ELR (cell line): ENCODE results near the gene PRDM12.

Source experiments
- DNase-seq: peaks from one replicate; pipeline ENCODE4 v3.0.0-alpha.2; 2015; ENCODE audit warnings: low read depth

PRDM12 gene

DNA sequence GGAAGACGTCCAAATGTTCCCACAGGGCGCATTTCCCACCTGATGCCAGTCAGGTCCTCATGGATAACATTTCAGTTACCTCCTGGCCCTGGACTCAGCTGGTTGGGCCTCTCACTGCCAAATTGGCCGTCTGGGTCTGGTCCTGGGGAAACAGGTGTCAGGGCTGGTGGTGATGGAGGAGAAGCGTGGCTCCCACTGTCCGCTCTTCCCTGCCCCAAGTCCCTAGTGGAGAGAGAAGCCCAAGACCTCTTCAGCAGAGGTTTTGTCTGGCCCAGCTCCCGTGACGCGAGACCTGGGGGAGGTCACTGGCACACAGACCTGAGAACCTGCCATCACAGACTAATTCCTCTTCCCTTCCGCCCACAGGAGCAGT, 27.8 kb upstream of the PRDM12 start:
- no peak for DNase-seq

DNA sequence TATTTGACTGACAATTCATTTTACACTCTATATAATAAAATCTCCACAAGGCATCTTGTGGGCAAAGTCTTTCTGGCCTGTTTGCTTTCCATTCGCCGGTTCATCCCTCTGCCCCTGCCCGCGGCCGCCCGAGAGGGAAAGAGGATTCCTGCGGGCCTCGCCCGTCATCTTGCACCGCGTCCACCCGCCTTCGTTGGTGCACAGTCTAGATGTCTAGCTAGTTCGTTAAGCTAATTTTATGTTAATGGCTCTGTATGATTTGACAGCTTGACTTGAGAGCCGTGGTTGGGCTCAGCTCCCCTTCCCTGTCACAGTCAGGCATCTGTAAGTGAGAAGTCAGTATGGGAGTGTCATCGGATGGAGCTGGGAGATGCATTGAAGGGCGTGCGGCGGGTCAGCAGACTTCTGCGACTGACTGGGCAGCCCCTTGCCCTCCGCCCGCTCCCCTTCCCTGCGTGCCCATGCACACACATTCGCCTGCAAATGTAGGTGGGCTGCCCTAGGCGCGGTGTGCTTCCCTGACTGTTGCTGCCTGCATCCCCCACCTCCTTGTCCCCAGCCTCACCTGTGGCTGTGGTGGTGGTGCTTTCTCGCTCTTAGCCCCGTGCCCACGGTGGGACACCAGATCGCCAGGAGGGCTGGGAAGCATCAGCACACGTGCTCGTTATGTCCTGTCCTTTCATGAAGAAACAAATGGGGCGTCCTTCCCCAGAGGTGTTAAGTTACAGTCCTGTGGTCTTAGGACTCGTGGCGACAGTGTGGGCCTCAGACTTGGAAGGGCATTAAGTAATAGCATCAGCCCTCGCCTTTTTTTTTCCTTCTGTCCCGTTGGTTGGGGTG, 25.9 kb upstream of the PRDM12 start:
- no peak for DNase-seq

DNA sequence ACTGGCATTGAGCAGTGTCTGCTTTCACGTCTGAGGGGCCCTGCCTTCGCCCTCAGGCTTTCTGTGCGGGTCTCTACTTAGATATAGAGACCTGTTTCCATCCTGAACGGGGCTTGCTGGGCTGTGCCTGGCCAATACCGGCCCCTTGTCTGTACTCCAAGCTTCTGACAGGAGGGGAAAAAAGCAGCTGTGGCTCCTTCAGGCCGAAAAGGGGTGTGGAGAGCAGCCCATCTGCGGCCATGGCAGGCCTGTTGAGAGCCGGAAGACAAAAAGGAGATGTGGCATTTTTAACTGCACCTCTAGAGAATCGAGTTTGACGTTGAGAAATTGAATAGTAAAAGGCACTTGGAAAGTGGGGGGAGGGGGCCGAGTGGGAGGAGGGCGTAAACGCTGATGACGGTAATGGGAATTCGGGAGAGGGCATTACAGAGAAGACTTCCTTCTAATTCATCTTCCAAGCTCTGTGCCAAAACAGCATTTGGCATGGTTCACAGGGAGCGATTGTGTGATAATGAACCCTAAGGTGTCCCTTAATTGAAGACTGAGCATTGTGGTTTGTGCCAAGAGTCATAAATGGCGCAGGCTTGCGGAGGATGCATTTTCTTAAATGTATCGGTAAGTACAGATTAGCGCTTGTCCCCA, 25.1 kb upstream of the PRDM12 start:
- no peak for DNase-seq

DNA sequence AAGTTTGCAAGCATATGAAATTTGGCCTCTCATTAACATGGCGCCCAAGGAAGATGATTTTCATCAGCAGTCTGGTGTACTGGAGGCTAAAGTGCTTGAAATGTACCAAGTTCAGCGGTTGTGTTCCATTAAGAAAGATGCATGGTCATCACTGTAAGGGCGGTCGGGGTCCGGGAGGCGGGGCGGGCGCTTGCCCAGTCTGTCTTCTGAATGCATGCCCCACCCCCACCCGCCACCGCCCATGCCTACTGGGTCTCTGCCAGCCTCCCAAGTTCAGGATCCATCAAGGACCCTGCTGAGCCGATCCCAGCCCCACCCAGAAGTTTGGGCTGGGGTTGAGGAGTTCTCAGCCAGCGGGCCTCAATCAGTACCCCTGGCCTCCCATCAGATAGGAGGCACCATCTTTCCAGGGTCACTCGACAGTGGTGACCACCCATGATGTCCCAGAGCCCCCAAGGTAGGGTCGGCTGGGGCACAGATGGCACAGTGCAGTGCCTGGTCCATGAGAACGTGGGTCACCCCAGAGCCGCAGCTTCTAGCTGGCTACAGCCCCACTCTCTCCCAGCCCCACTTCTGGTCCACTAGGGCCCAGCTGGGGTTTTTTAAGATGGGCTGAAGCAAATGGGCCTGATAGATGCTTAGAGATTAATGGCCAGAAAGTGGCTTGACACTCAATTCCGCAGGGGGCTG, 24.4 kb upstream of the PRDM12 start:
- no peak for DNase-seq

DNA sequence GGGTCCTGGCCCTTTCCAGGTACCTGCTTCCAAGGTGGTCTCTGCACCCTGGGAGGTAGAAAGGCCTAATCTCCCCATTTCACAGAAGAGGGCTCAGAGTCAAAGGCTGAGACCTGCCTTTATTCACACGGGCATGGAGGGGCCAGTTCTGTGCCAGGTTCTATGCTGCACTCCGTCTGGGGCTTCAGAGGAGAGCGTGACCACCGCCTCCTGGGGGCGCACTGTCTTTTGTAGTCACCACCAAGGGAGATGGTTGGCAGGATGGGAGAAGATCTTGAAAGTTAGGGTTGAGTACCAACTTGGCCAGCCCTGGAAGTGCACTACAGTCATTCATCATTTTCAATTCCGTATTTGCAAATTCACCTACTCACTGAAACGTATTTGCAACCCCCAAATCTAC, 23.7 kb upstream of the PRDM12 start:
- no peak for DNase-seq

DNA sequence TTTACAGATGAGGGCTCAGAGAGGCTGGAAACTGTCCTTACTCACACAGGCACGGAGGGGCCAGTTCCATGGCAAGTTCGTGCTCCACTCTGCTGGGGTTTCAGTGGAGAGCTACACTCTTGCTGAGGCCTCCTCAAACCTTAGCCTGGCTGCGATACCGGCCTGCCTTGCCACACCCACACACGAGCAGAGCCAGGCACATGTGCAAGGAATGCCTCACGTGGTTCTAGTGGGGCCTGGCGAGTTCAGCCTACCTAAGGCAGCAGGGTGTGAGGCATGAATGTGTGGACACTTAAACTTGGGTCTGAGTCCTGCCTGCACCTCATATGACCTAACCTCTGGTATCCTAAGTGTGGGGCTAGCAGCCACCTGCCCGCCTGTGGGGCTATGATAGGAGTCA, 21.5 kb upstream of the PRDM12 start:
- no peak for DNase-seq

DNA sequence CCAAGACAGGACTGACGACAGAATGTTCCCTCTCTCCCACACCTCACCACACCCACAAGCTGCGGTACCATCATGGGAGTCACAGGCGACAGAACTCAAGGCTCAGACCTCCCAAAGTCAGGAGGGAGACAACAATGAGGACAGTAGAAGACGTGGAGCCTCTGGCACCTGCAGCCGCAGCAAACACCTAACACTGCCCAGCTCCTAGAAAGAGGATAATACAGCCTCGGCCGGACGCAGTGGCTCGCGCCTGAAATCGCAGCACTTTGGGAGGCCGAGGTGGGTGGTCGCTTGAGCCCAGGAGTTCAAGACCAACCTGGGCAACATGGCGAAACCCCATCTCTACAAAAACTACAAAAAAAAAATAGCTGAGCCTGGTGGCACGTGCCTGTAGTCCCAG, 13.2 kb upstream of the PRDM12 start:
- DNase-seq: no peak

DNA sequence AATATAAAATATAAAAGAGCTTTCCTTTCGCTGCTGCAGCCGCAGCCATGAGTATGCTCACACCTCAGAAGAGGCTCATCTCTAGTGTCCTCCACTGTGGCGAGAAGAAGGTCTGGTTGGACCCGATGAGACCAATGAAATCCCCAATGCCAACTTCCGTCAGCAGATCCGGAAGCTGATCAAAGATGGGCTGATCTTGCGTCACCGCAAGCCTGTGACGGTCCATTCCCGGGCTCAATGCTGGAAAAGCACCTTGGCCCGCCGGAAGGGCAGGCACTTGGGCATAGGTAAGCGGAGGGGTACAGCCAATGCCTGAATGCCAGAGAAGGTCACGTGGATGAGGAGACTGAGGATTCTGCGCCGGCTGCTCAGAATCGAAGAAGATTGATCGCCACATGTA, 12.6 kb upstream of the PRDM12 start:
- DNase-seq: no peak

DNA sequence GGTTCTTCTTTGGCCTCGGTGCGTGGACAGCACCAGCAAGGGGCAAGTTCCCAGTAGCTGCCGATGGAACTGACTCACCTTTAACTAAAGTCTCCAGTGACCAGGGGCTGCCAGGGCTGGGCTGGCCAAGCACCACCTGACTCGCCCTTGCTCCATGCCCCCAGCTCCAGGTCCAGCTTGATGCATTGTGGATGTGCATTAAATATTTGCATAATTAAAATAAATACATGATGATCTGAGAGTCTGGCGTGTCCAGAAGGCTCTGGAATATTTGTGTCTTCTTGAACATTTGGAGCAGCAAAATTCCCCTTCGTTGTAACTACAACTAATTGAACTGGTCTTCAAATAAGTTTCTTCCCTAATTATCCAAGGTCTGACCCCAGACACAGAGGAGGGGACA, 9.5 kb upstream of the PRDM12 start:
- no peak for DNase-seq

DNA sequence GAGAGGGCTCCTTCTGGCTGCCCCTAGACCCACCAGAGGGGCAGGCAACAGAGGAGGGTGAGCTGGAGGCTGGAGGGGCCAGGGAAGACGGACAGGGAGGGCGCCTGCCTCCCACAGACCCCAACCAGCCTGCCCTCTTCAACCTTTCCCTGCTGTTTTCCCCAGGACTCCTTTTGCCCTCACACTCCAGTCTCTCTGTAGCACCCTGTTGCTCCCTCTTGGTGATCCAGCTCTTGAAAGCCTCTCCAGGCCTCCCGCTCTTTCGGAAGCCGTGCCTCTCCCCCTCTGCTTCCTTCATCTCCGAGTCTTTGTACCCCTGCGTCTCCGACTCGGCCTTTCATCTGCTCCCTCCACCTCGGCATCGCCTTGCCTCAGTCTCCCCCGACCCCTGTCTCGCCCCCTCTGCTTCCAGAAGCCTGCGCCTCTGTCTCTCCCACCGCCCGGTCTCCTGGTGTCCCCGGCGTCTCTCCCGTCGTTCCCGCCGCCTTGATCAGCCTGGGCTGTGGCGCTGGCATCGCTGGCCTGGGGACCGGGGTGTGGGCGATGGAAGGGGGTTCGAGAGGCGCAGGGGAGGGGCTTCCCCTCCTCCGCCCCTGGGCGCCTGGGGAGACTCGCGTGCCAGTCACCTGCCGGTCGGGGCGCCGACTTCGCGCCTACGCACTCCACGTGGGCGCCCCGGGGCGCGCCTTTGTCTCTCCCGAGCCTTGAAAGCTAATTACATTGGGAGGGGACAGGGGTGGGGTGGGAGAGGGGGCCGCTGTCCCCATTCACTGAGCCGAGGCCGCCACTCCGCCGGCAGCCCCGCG, 5.3 kb upstream of the PRDM12 start:
- DNase-seq: no peak

DNA sequence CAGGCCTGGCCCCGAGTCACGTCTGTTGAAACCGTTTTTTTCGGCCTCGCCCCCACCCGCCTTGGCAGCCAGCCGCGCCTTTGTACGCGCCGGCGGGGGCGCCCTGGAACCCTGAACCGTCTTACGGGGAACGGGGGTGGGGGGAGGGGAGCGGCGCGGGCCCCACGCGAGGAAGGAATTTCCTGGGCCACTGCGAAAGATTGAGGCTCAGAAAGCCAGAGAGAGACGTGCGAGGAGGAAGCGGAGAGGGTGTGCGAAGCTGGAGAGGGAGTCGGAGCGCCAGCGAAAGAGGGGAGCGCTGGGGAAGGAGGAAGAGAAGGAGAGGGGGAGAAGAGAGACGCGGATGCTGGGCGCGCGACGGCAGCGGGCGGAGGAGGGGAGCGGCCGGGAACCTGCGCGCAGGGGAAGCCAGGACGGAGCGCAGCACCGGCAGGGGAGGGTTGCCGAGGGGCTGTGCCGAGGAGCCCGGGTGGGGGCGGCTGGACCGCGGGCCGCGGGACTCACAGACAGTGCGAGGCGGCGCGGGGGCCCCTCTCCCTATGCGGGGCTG, 4.6 kb upstream of the PRDM12 start:
- DNase-seq: no peak

DNA sequence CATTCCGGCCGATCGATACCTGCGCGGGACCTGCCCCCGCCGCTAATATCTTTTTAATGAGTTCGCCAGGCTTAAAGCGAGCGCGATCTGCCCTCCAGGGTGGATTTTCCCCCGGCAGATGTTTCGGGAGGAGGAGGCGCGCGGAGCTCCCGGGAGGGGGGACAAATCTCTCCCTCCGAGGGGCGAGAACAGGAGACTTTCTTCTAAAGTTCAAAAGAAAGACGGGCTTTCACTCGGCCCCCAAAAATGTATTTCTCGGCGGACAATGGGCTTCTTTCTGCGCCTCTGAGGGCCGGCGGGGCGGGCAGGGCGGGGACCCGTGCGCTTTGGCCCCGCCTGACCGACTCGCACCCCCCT, 4.1 kb upstream of the PRDM12 start:
- no peak for DNase-seq

DNA sequence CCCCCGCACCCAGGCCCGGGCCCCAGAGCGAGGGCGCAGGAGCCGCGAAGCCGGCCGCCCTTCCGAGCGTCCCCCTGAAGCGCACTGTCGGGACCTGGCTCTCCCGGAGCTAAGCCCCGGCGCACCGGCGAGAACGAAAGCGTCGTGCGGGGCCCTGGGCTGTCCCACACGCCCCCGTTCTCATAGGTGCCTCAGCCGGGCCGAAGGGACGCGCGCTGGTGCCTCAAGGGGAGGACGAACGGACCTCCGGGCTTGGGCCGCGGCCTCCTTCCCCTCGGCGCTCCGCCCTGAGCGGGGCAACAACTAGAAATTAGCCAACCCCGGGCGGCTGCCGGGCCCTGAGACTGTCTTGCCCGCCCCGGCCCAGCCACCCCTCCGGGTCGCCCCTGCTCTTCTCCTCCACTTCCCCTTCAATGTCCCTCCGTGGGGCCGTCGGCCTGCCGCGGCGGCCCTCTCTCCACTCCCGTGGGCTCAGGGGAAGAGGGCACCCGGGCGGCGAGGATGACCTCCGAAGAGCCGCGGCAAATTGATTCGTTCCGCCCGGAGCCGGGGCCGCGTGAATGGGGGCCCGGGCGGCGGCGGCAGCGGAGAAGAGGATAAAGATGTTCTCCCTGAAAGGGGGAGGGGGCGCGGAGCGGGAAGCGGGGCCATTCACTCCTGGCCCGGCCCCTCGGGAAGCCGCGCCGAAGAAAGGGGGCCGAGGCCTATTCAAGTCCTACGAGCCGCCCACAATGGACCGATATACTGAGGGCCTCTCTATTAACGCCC, 3.5 kb upstream of the PRDM12 start:
- DNase-seq: peak; percentile 19

DNA sequence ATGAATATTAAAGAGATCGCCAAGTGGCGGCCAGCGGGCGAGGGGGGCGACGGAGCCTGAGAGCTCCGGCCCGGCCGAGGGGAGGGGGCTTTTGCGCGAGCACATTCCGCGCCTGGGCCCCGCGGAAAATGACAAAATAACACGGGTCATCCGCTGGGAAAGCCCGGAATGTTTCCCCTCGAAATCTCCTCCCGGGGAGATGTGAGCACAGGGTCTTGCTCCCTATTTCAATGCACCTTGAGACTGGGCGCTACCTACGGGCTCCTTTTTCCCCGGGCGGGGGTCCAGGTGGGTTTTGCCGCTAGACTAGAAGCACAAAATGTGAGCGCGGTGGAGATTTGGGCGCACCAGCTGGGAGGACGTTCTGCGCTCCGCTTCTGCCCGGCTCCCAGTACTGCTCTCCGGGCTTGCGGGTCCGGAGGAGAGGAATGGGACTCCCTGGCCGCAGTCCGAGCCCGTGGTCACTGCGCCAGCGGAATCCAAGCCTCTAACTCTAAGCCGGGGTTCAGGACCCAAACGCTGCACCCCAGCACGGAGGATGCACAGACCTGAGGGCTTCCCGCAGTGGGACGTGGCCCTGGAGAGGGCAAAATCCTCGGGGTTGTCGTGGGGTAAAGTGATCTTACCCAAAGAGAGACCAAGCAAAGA, 2.8 kb upstream of the PRDM12 start:
- no peak for DNase-seq

DNA sequence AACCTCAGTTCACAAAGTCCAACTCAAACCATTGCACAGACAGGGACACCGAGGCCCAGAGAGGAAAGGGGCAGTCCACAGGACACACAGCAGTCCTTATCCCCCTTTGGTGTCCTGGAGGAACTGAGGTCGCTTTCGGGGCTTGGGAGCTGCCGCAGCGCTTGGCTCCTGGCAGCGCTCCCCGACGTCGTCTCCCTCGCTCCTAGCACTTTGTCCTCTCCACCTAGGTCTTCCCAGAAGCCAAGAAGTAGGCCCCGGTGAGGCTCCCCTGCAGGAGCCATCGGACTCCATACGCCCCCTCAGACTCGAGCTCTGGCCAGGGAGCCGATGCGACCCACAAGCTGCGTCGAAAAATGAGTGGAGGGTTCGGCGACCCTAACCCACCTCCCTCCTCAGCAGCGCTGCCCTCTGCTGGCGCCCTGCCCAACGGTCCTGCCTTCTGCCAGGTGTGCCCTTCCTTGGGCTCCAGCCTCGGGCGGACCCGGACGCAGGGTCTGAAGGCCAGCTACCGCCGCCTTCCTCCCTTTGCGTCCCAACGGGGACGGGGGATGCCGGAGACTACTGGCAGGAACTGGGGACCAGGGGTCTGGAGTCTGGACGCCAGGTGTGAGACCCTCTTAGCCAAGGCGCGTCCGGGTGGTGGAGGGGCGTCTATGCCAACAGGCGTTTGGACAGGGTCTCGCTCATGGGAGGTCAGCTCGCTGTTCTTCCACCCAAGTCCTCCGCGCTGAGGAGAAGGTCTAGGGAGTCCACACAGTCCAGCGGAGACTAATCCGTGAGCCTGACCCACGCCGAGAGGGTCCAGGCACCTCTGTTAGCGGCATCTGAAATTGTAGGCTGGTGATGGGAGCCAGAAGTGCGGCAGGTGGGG, 2.1 kb upstream of the PRDM12 start:
- DNase-seq: no peak

DNA sequence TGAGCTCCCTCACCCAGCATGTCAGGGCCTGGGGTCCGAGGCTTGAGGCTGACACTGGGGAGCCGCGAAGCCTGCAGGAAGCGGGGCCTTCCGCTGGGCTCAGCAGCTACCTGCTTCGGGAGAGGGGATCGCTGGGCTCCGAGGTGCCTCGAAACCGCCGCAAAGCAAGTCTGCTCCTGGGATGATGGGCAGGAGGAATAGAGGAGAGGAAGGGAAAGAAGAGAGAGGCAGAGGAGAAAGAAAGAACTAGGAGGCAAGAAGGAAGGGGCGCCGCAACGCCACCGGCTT, 1.5 kb upstream of the PRDM12 start:
- no peak for DNase-seq

DNA sequence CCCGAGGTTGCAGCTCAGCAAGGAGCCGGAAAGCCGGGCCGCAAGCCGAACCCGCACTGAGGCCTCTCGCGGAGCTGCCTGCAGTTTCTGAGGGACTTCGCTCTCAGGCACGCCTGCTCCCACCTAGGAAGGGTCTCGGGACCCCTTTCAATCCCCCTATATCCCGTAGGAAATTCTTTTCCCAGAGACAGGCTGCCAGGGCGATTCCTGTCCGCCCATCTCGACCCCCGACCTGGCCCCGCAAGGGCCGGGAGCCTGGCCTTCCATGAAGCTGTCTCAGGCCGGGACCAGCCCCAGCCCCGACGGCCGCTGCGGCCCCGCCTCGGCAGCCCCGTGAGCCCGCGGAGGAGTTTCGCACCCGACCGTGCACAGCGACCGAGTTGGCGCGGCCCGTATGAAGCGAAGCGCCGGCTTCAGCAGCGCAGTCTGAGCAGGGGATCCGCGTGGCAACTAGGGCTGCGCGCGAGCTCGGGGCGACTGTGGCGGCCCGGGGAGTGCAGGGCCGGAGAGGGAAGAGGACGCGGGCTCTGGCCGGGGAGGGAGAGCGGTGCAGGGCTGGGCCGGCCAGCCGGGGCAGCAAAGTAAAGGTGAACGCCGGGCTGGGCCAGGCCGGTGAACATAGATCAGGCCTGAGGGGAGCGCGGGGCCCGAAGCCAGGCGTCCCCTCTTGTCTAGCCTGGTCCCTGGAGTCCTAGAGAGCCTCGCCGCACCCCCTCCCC, 977 bp upstream of the PRDM12 start:
- no peak for DNase-seq

DNA sequence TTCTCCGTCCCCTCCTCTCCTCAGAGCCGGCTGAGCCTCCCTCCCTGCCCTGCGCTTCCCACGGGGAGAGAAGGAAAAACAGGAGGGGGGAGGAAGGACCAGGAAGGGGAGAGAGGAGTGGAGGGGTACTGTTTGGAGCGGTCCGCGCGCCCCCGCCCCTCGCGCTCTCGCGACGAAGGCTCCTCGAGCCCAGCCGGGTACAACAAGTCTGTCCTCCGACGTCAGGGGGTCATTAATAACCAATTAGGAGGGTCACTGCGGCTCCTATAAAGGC, 480 bp upstream of the PRDM12 start:
- DNase-seq: no peak

DNA sequence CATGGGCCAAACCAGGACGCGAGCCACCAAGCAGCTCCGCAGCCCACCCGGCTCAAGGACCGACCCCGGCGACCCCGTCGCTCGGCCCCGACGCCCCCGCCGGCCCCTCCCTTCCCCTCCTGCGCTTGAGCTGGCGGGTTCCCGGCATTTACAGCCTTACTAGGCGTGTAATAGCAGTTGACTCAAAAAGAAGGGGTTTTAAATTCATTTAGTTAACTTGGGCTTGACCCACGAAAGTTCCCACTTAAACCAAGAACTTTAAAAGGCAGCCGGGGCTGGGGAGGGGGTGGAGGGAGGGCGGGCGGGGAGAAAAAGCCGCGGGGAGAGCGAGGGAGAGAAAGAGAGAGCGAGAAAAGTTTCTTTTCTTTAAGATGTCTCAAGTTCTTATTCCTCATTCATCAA, 636 bp downstream of the PRDM12 start:
- no peak for DNase-seq
